BE2C (cell line): ENCODE results near the gene MTERF4.

ENCODE experiments used
- DNase-seq: peaks from one replicate; pipeline ENCODE4 v3.0.0-alpha.2; 2020
- H3K27me3 ChIP-seq: fragments of 250-450 bp; sonication (Bioruptor Pico); 2 replicates; pipeline ENCODE4 v1.5.1; 2020; ENCODE audit warnings: mild to moderate bottlenecking
- H3K36me3 ChIP-seq: fragments of 250-450 bp; sonication (Bioruptor Pico); 2 replicates; pipeline ENCODE4 v1.5.1; 2020; ENCODE audit warnings: mild to moderate bottlenecking
- H3K4me1 ChIP-seq: fragments of 250-450 bp; sonication (Bioruptor Pico); 2 replicates; pipeline ENCODE4 v1.5.1; 2020
- H3K4me3 ChIP-seq: 2 replicates; pipeline ENCODE4 v1.5.1; 2011; ENCODE audit warnings: low read depth, low read length
- H3K9me3 ChIP-seq: fragments of 250-450 bp; sonication (Bioruptor Pico); 2 replicates; pipeline ENCODE4 v1.5.1; 2020
- TF ChIP-seq, protein P1 (sequence below): IDR thresholded peaks from 2 replicates; pipeline ENCODE4 v1.5.1; 2012; ENCODE audit warnings: mild to moderate bottlenecking, low read depth, low read length

The MTERF4 gene

DNA sequence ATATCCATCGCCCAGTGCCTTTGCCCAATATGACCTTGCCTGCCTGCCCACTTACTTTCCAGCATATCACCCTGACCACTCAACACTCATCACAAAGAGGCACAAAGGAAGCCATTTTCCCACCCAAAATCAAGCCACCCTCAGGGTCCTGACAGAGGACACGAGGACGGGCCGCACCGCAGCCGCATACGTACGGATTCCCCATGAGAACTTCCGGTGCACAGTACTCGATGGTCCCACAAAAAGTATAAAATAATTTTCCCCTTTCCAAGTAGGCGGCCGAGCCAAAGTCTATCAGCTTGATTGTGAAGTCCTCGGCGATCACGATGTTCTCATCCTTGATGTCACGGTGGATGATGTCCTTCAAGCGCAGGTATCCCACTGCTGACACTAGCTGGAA lies 10.0 kb upstream of the MTERF4 start:
- no peaks in the 10 kb centered on the region for H3K9me3 ChIP-seq
- no peak for DNase-seq
- TF ChIP-seq, protein P1, sequence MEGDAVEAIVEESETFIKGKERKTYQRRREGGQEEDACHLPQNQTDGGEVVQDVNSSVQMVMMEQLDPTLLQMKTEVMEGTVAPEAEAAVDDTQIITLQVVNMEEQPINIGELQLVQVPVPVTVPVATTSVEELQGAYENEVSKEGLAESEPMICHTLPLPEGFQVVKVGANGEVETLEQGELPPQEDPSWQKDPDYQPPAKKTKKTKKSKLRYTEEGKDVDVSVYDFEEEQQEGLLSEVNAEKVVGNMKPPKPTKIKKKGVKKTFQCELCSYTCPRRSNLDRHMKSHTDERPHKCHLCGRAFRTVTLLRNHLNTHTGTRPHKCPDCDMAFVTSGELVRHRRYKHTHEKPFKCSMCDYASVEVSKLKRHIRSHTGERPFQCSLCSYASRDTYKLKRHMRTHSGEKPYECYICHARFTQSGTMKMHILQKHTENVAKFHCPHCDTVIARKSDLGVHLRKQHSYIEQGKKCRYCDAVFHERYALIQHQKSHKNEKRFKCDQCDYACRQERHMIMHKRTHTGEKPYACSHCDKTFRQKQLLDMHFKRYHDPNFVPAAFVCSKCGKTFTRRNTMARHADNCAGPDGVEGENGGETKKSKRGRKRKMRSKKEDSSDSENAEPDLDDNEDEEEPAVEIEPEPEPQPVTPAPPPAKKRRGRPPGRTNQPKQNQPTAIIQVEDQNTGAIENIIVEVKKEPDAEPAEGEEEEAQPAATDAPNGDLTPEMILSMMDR, result no peak
- H3K4me3 ChIP-seq, result no peak overlapping the region
- no peaks in the 10 kb centered on the region for H3K27me3 ChIP-seq
- peaks cover 11% of the 10 kb centered on the region for H3K36me3 ChIP-seq
- H3K4me1 ChIP-seq, result no peaks in the 10 kb centered on the region

DNA sequence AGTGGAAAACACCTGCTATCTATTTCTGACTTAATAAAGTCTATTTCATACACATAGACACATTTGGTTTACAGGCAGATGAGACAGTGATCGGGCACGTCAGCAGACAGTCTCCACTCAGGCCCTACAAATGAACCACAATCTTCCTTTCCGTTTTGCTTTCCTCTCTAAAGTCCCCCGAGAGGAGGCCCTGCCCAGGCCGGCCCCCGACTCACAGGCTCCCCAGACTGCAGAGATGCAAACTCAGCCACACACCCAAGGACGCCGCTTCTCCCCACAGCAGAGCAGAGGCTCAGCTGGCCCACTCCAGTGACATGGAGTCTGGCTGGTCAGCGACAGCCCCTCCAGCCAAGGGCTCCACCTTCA lies 9.3 kb upstream of the MTERF4 start:
- TF ChIP-seq, protein P1, result no peak
- no peak overlapping the region for H3K4me3 ChIP-seq
- no peaks in the 10 kb centered on the region for H3K27me3 ChIP-seq
- DNase-seq, result no peak
- H3K36me3 ChIP-seq, result peaks cover 11% of the 10 kb centered on the region
- H3K9me3 ChIP-seq, result no peaks in the 10 kb centered on the region
- no peaks in the 10 kb centered on the region for H3K4me1 ChIP-seq

DNA sequence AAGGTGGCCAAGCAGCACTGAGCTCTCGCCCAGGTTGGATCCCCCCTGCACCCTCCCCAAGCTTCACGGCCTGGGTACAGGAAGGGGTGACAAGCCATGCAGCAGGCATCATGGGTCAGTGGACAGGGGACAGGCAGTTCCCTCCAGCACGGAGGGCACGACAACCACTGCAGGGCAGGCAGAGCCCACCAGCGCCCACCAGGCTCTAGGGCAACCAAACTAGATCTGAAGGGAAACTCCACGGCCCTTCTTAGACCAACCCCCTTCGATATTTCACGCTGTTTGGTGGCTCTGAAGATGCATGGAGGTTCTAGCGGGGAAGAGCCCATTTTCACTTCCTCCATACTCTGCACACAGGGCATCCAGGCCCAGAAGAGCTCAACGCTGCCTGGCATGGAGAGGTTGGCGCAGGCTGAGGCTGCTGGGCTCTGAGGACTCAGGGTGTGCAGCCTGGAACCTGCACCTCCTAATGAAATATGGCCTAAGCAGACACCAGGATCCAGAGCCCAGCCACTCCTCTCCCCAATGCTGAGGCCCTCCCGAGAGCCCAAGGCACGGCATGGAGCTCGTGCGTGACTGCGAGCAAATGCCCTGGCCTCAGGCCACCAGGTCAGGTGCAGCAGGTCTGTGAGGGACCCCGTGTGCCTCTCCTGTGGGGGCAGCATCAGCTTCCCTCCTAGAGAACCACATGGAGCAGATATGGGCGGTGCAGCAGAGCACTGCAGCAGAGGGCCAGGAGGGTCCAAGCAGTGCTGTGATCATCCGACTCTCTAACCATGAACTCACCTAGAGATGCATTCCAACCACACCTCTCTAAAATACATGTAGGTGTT lies 8.7 kb upstream of the MTERF4 start:
- no peak overlapping the region for H3K4me3 ChIP-seq
- TF ChIP-seq, protein P1, result no peak
- DNase-seq, result no peak
- peaks cover 11% of the 10 kb centered on the region for H3K36me3 ChIP-seq
- H3K9me3 ChIP-seq, result no peaks in the 10 kb centered on the region
- no peaks in the 10 kb centered on the region for H3K4me1 ChIP-seq
- no peaks in the 10 kb centered on the region for H3K27me3 ChIP-seq

DNA sequence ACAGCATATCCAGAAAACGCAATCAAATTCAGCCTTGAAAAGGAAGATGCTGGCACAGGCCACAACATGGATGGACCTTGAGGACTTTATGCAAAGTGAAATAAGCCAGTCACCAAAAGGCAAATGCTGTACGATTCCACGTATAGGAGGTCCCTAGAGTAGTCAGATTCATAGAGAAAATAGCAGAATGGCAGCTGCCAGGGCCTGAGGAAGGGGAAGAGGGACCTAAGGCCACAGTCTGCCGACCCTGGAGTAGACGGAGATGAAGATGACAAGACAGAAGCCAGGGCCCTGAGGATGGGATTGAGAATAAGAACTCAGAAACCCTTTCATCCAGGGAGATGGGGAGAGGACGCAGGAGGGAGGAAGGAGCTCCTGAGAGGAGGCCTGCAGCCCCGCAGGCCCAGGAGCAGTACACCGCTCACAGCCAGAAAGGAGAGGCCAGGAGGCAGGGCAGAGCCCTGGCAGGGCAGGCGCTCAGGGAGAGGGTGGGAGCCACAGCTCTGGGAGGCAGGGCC lies 8.1 kb upstream of the MTERF4 start:
- H3K36me3 ChIP-seq, result peaks cover 10% of the 10 kb centered on the region

DNA sequence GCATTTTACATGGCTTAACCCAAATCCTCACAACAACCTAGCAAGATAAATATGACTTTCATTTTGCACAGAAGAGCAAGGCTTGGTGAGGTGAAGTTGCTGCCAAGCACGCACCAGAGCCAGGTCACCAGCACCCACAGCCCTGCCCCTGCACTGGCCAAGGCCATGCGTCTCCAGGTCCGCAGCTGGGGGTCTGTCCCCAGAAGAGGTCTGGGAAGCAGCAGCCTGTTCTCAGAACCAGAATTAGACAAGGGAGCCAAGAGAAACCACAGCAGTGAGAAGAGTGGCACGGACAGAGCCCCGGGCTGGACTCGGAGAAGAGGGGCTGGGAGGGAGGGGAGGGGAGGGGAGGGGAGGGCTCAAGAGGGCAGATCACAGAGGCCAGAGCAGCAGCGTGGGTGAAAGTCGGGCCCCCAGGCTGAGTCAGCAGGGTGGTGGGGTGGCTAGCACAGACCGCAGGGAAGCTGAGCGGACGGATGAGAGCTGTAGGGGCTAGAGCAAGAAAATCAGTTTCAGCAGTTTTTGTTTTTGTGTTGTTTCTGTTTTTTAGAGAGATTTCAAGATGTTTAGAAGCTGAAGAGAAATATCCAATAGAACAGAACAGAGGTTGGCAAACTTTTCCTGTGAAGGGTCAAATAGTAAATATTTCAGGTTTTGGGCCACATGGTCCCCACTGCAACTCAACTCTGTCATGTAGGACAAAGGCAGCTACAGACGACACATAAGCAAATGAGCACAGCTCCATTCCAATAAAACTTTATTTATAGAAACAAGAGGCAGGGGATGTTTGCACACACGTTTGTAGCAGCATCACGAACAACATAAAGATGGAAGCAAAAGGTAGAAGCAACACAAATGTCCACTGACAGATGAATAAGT lies 7.4 kb upstream of the MTERF4 start:
- no peaks in the 10 kb centered on the region for H3K4me1 ChIP-seq
- H3K27me3 ChIP-seq, result no peaks in the 10 kb centered on the region
- DNase-seq, result no peak
- H3K36me3 ChIP-seq, result peaks cover 6% of the 10 kb centered on the region
- TF ChIP-seq, protein P1, result no peak
- H3K9me3 ChIP-seq, result no peaks in the 10 kb centered on the region
- no peak overlapping the region for H3K4me3 ChIP-seq

More for the DNA sequence above, 8.1 kb upstream of the MTERF4 start:
- Histone ChIP-seq H3K4me3 (no peak overlapping the region), H3K27me3 (no peaks in the 10 kb centered on the region), H3K9me3 (no peaks in the 10 kb centered on the region), H3K4me1 (no peaks in the 10 kb centered on the region)
- TF ChIP-seq, protein P1, result no peak
- no peak for DNase-seq
